Neuron (in vitro differentiated cells): ENCODE data around the gene C2CD2.

Source experiments
- H2AFZ ChIP-seq: one replicate; pipeline ENCODE4 v1.6.1; 2013; ENCODE audit warnings: low read depth, mild to moderate bottlenecking, inconsistent platforms, low read length, moderate library complexity
- H3K27me3 ChIP-seq: one replicate; pipeline ENCODE4 v1.6.1; 2013; ENCODE audit warnings: low read length; ENCODE audit not compliant: insufficient read depth
- H3K36me3 ChIP-seq: one replicate; pipeline ENCODE4 v1.6.1; 2013; ENCODE audit warnings: low read length; ENCODE audit not compliant: insufficient read depth
- H3K4me1 ChIP-seq: one replicate; pipeline ENCODE4 v1.6.1; 2013; ENCODE audit warnings: low read length; ENCODE audit not compliant: insufficient read depth
- H3K4me3 ChIP-seq: 2 replicates; pipeline ENCODE4 v1.5.1; 2013; ENCODE audit warnings: mild to moderate bottlenecking, low read length, moderate library complexity
- H3K9me3 ChIP-seq: one replicate; pipeline ENCODE4 v1.6.1; 2013; ENCODE audit warnings: low read length

The C2CD2 gene

GRCh38 chr21:41847066-41847804, 106.6 kb downstream of the C2CD2 start:
- peaks cover 4% of the 10 kb centered on the region for H3K4me1 ChIP-seq
- H3K27me3 ChIP-seq, result no peaks in the 10 kb centered on the region
- H3K36me3 ChIP-seq, result peaks cover 4% of the 10 kb centered on the region
- H3K4me3 ChIP-seq, result no peak overlapping the region
- H3K9me3 ChIP-seq, result no peaks in the 10 kb centered on the region
- H2AFZ ChIP-seq, result no peak overlapping the region

GRCh38 chr21:41846536-41846935, 107.3 kb downstream of the C2CD2 start:
- Histone ChIP-seq H3K27me3 (no peaks in the 10 kb centered on the region), H2AFZ (no peak overlapping the region), H3K4me1 (peaks cover 4% of the 10 kb centered on the region), H3K4me3 (no peak overlapping the region), H3K9me3 (no peaks in the 10 kb centered on the region), H3K36me3 (peaks cover 4% of the 10 kb centered on the region)

GRCh38 chr21:41846033-41846317, 107.8 kb downstream of the C2CD2 start:
- peaks cover 4% of the 10 kb centered on the region for H3K4me1 ChIP-seq

GRCh38 chr21:41845310-41846032, 108.3 kb downstream of the C2CD2 start:
- H3K4me1 ChIP-seq, result peaks cover 4% of the 10 kb centered on the region
- H3K4me3 ChIP-seq, result no peak overlapping the region
- no peak overlapping the region for H2AFZ ChIP-seq
- peaks cover 2% of the 10 kb centered on the region for H3K9me3 ChIP-seq
- no peaks in the 10 kb centered on the region for H3K36me3 ChIP-seq
- H3K27me3 ChIP-seq, result no peaks in the 10 kb centered on the region

More at GRCh38 chr21:41846033-41846317, 107.8 kb downstream of the C2CD2 start:
- Histone ChIP-seq H3K36me3 (no peaks in the 10 kb centered on the region), H3K4me3 (no peak overlapping the region), H2AFZ (no peak overlapping the region), H3K27me3 (no peaks in the 10 kb centered on the region), H3K9me3 (peaks cover 2% of the 10 kb centered on the region)

GRCh38 chr21:41843584-41843983, 110.2 kb downstream of the C2CD2 start:
- H2AFZ ChIP-seq, result no peak overlapping the region
- no peak overlapping the region for H3K4me3 ChIP-seq
- peaks cover 2% of the 10 kb centered on the region for H3K9me3 ChIP-seq
- H3K27me3 ChIP-seq, result no peaks in the 10 kb centered on the region
- peaks cover 4% of the 10 kb centered on the region for H3K4me1 ChIP-seq
- peaks cover 10% of the 10 kb centered on the region for H3K36me3 ChIP-seq

- Histone ChIP-seq H2AFZ (no peak overlapping the region), H3K27me3 (no peaks in the 10 kb centered on the region), H3K9me3 (peaks cover 2% of the 10 kb centered on the region), H3K4me1 (no peaks in the 10 kb centered on the region), H3K36me3 (peaks cover 24% of the 10 kb centered on the region), H3K4me3 (no peak overlapping the region)
Observed at GRCh38 chr21:41840880-41841279, 112.9 kb downstream of the C2CD2 start.

GRCh38 chr21:41839387-41840000, 114.3 kb downstream of the C2CD2 start:
- Histone ChIP-seq H2AFZ (no peak overlapping the region), H3K4me3 (no peak overlapping the region), H3K27me3 (no peaks in the 10 kb centered on the region), H3K4me1 (no peaks in the 10 kb centered on the region), H3K36me3 (peaks cover 32% of the 10 kb centered on the region), H3K9me3 (peaks cover 2% of the 10 kb centered on the region)

GRCh38 chr21:41837756-41838297, 116.0 kb downstream of the C2CD2 start:
- Histone ChIP-seq H2AFZ (no peak overlapping the region), H3K9me3 (peaks cover 2% of the 10 kb centered on the region), H3K27me3 (no peaks in the 10 kb centered on the region), H3K36me3 (peaks cover 32% of the 10 kb centered on the region), H3K4me1 (no peaks in the 10 kb centered on the region), H3K4me3 (no peak overlapping the region)

GRCh38 chr21:41836166-41837015, 117.4 kb downstream of the C2CD2 start:
- Histone ChIP-seq H3K27me3 (no peaks in the 10 kb centered on the region), H3K4me1 (no peaks in the 10 kb centered on the region), H3K36me3 (peaks cover 32% of the 10 kb centered on the region), H2AFZ (no peak overlapping the region), H3K9me3 (peaks cover 2% of the 10 kb centered on the region), H3K4me3 (no peak overlapping the region)

- no peaks in the 10 kb centered on the region for H3K4me1 ChIP-seq
- H3K36me3 ChIP-seq, result peaks cover 32% of the 10 kb centered on the region
- H3K27me3 ChIP-seq, result no peaks in the 10 kb centered on the region
- no peaks in the 10 kb centered on the region for H3K9me3 ChIP-seq
- no peak overlapping the region for H3K4me3 ChIP-seq
- no peak overlapping the region for H2AFZ ChIP-seq
Observed at GRCh38 chr21:41835711-41836154, 118.1 kb downstream of the C2CD2 start.
